Endothelial cell (in vitro differentiated cells): ENCODE data around the gene KIF1C. TPM values are rescaled to one million over a fixed set of nuclear protein-coding genes. Genes with fewer than 3 reads are reported as not detected.

Experiments
- DNase-seq: peaks from one replicate; pipeline ENCODE4 v3.0.0; 2021; ENCODE audit warnings: low spot score
- H3K27ac Mint-ChIP-seq: one replicate; pipeline ENCODE4 v1.8.0; 2021; ENCODE audit warnings: mixed read lengths, inconsistent platforms; ENCODE audit not compliant: unreplicated experiment
- H3K27me3 Mint-ChIP-seq: one replicate; pipeline ENCODE4 v1.8.0; 2021; ENCODE audit warnings: mild to moderate bottlenecking, moderate library complexity, mixed read lengths, inconsistent platforms; ENCODE audit not compliant: unreplicated experiment
- H3K36me3 Mint-ChIP-seq: one replicate; pipeline ENCODE4 v1.8.0; 2021; ENCODE audit warnings: mild to moderate bottlenecking, low read depth, mixed read lengths, inconsistent platforms; ENCODE audit not compliant: unreplicated experiment
- H3K4me1 Mint-ChIP-seq: one replicate; pipeline ENCODE4 v1.8.0; 2021; ENCODE audit warnings: mild to moderate bottlenecking, mixed read lengths, inconsistent platforms; ENCODE audit not compliant: unreplicated experiment
- H3K4me3 Mint-ChIP-seq: one replicate; pipeline ENCODE4 v1.8.0; 2021; ENCODE audit warnings: mild to moderate bottlenecking, mixed read lengths, inconsistent platforms; ENCODE audit not compliant: unreplicated experiment
- H3K9me3 Mint-ChIP-seq: one replicate; pipeline ENCODE4 v1.8.0; 2021; ENCODE audit warnings: mixed read lengths, inconsistent platforms; ENCODE audit not compliant: unreplicated experiment
- CTCF ChIP-seq: fragments of 200-600 bp; sonication (generic); IDR thresholded peaks from one replicate; pipeline ENCODE4 v1.5.0; 2021; ENCODE audit warnings: antibody characterized with exemption; ENCODE audit not compliant: unreplicated experiment
- total RNA-seq: library from RNA; stranded (reverse); fragmentation: NEBNext Ultra II Directional; extraction: Animal tissue kit (Norgen Biotek cat#: 25700); gene quantifications from one replicate; pipeline ENCODE4 v1.2.1, GENCODE V29; 2021; ENCODE audit not compliant: unreplicated experiment

Gene KIF1C
- total RNA-seq, 1 donor from 2014 or later = 127 TPM

- peak overlapping the region; percentile 15 for H3K27ac Mint-ChIP-seq
- H3K36me3 Mint-ChIP-seq = peaks cover 22% of the 10 kb centered on the region
- no peak for DNase-seq
- peaks cover 12% of the 10 kb centered on the region for H3K4me1 Mint-ChIP-seq
- peak overlapping the region; percentile 39 for H3K4me3 Mint-ChIP-seq
- H3K9me3 Mint-ChIP-seq = no peaks in the 10 kb centered on the region
- H3K27me3 Mint-ChIP-seq = peaks cover 5% of the 10 kb centered on the region
- no peak for TF ChIP-seq CTCF
Measured at GRCh38 chr17:4965311-4965986, 32.3 kb upstream of the KIF1C start.

DNA sequence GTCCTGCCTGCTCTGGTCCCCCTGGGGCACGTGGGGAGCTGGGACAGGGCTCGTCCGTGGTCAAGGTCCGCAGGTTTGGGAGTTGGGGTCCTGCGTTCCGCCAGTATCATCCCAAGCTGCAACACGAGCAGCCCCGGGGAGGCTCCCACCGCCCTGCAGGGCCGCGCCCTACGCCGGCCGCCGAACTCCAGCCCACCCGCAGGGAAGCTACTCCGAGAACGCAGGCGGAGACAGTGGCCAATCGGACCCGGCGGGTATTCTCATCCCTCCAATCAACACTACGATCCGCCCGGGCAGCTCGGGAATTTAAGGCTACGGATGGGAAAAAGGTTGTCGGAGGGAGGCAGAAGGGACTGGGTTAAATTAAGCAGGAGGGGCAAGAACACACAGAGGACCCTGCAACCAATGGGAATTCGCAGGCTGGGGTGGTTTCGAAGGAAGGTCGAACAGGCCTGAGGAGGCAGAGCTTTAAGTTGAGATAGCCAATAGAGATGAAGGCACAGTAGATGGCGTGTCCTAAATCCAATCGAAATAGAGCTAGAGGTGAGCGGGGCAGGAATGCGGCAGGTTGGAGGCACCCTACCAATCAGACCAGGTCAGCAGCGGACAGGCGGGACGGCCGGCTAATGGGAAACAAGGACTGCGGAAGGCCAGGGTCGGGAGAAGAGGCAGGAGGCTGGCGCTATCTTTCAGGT, 30.8 kb upstream of the KIF1C start:
- peak; percentile 91 for DNase-seq
- Mint-ChIP-seq H3K4me3 (no peak overlapping the region), H3K36me3 (peaks cover 27% of the 10 kb centered on the region), H3K9me3 (no peaks in the 10 kb centered on the region), H3K27me3 (peaks cover 6% of the 10 kb centered on the region), H3K27ac (no peak overlapping the region), H3K4me1 (peaks cover 12% of the 10 kb centered on the region)
- TF ChIP-seq CTCF = no peak

- peaks cover 12% of the 10 kb centered on the region for H3K4me1 Mint-ChIP-seq
- H3K36me3 Mint-ChIP-seq = peaks cover 34% of the 10 kb centered on the region
- peak; percentile 96 for DNase-seq
- no peak within 1 kb of the TSS for H3K27ac Mint-ChIP-seq
- TF ChIP-seq CTCF = no peak
- no peaks in the 10 kb centered on the region for H3K9me3 Mint-ChIP-seq
- H3K27me3 Mint-ChIP-seq = peaks cover 8% of the 10 kb centered on the region
- no peak within 1 kb of the TSS for H3K4me3 Mint-ChIP-seq
Measured at GRCh38 chr17:4967539-4968485, 29.9 kb upstream of the KIF1C start, which contains the start of gene SPAG7. SPAG7 (minus strand) TSS chr17:4967817; CDS start chr17:4967804, 13 bp downstream.

GRCh38 chr17:4968486-4969046, 29.2 kb upstream of the KIF1C start:
- TF ChIP-seq CTCF = no peak
- H3K4me3 Mint-ChIP-seq = no peak overlapping the region
- peaks cover 9% of the 10 kb centered on the region for H3K27me3 Mint-ChIP-seq
- peaks cover 12% of the 10 kb centered on the region for H3K4me1 Mint-ChIP-seq
- H3K36me3 Mint-ChIP-seq = peaks cover 38% of the 10 kb centered on the region
- no peaks in the 10 kb centered on the region for H3K9me3 Mint-ChIP-seq
- DNase-seq = peak; percentile 32
- H3K27ac Mint-ChIP-seq = peak overlapping the region; percentile 61
